ENCODE results near the gene NAGLU.

The NAGLU gene

DNA sequence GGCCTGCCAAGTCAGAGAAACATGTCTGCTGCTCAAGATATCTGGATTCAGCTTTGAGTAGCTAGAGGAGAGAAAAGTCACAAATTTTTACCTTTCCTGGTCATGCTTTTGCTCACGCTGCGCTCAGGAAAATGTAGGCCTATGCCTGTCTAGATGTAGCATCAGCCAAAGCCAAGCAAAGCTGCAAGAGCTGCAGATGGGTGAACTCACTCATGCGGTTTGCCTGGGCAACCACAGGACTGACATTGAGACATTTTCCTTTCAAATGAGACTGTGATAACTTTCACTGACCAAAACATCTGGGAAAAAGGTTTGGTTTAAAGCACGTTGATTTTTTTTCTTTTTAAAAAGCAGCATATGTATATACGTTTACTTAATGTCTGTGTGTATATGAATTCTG is 34.0 kb upstream of the NAGLU start:
- DNase-seq: no peak
- peaks cover 52% of the 10 kb centered on the region for H3K36me3 Mint-ChIP-seq (ENCODE audit: low read depth)
- H3K27ac Mint-ChIP-seq: no peak overlapping the region

GRCh38 chr17:42502926-42503325 is 33.1 kb upstream of the NAGLU start:
- DNase-seq: no peak
- H3K27ac Mint-ChIP-seq: no peak overlapping the region
- peaks cover 51% of the 10 kb centered on the region for H3K36me3 Mint-ChIP-seq (ENCODE audit: low read depth)
- no peaks in the 10 kb centered on the region for H3K27me3 Mint-ChIP-seq (ENCODE audit: low read depth, poor library complexity)
- H3K4me1 Mint-ChIP-seq: peaks cover 18% of the 10 kb centered on the region
- TF ChIP-seq, protein P1, sequence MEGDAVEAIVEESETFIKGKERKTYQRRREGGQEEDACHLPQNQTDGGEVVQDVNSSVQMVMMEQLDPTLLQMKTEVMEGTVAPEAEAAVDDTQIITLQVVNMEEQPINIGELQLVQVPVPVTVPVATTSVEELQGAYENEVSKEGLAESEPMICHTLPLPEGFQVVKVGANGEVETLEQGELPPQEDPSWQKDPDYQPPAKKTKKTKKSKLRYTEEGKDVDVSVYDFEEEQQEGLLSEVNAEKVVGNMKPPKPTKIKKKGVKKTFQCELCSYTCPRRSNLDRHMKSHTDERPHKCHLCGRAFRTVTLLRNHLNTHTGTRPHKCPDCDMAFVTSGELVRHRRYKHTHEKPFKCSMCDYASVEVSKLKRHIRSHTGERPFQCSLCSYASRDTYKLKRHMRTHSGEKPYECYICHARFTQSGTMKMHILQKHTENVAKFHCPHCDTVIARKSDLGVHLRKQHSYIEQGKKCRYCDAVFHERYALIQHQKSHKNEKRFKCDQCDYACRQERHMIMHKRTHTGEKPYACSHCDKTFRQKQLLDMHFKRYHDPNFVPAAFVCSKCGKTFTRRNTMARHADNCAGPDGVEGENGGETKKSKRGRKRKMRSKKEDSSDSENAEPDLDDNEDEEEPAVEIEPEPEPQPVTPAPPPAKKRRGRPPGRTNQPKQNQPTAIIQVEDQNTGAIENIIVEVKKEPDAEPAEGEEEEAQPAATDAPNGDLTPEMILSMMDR (IDR thresholded peaks at IDR 0.05): no peak
- H3K9me3 Mint-ChIP-seq: no peaks in the 10 kb centered on the region
- no peak overlapping the region for H3K4me3 Mint-ChIP-seq

More for the DNA sequence above, 34.0 kb upstream of the NAGLU start:
- no peak overlapping the region for H3K4me3 Mint-ChIP-seq
- TF ChIP-seq, protein P1 (IDR thresholded peaks at IDR 0.05): no peak
- no peaks in the 10 kb centered on the region for H3K9me3 Mint-ChIP-seq
- peaks cover 10% of the 10 kb centered on the region for H3K4me1 Mint-ChIP-seq
- H3K27me3 Mint-ChIP-seq (ENCODE audit: low read depth, poor library complexity): no peaks in the 10 kb centered on the region

GRCh38 chr17:42507671-42508070 is 28.4 kb upstream of the NAGLU start:
- TF ChIP-seq, protein P1 (IDR thresholded peaks at IDR 0.05): no peak
- Mint-ChIP-seq H3K27me3 (ENCODE audit: low read depth, poor library complexity) (peaks cover 7% of the 10 kb centered on the region), H3K27ac (peak overlapping the region; percentile 17), H3K9me3 (no peaks in the 10 kb centered on the region), H3K4me1 (peaks cover 20% of the 10 kb centered on the region), H3K4me3 (no peak overlapping the region), H3K36me3 (ENCODE audit: low read depth) (peaks cover 46% of the 10 kb centered on the region)
- no peak for DNase-seq

DNA sequence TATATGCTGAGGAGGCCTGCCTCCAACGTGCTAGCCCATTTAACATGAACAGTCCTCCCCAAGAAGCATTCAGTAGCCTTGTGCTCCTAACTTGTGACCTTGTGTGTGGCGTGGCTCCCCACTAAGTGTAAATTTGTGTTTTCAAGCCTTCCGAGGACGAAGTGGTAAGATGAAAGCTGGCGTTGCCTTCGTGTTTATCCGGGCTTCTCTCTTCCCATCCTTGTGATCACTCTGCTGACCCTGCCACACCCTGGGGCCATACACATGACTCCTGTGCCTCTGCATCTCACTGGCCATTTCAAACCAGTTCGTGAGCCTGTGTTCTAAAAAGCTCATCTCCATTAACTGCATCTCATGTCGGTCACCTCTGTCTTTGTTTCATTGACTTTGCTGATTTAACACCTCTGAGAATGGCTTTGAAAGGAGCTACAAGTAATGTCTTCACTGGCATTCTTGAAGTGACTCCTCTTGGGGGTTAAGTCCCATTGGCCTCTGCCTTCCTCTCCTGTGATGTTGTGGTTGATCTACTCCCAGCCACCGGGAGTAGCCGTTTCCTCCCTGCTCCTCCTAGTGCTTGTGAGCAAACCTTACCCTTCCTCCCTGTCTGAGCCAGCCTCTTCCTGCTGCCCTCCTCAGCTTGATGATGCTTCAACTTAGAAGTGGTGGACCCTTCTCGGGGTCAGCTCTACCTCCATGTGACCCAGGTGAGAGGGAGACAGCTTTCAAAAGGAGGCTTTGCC is 27.4 kb upstream of the NAGLU start:
- peak overlapping the region; percentile 89 for H3K27ac Mint-ChIP-seq
- H3K4me3 Mint-ChIP-seq: no peak overlapping the region
- TF ChIP-seq, protein P1 (IDR thresholded peaks at IDR 0.05): no peak
- peaks cover 44% of the 10 kb centered on the region for H3K36me3 Mint-ChIP-seq (ENCODE audit: low read depth)
- H3K27me3 Mint-ChIP-seq (ENCODE audit: low read depth, poor library complexity): peaks cover 7% of the 10 kb centered on the region
- peaks cover 20% of the 10 kb centered on the region for H3K4me1 Mint-ChIP-seq
- H3K9me3 Mint-ChIP-seq: no peaks in the 10 kb centered on the region
- no peak for DNase-seq

DNA sequence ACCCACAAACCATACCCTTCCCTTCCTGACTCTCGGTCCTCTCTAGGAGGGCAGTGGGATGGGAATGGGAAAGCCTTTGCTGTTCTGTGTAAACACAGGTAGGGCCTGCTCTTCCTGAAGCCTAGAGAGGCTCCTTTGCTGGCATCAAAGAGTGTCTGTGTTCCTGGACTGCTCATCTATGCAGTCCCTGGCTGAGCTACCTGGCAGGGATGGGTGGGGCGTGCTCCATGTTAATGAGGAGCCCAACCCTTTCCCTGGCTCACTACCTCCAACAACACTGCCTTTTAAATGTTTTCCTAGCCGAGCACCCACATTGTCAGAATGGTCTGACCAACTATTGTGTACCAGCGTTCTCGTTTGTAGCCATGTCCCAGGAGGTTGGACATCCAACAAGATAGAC is 26.6 kb upstream of the NAGLU start:
- Mint-ChIP-seq H3K4me1 (peaks cover 20% of the 10 kb centered on the region), H3K4me3 (no peak overlapping the region), H3K9me3 (no peaks in the 10 kb centered on the region)

More for the DNA sequence above, 26.6 kb upstream of the NAGLU start:
- TF ChIP-seq, protein P1 (IDR thresholded peaks at IDR 0.05): no peak
- Mint-ChIP-seq H3K36me3 (ENCODE audit: low read depth) (peaks cover 44% of the 10 kb centered on the region), H3K27me3 (ENCODE audit: low read depth, poor library complexity) (peaks cover 7% of the 10 kb centered on the region), H3K27ac (no peak overlapping the region)
- no peak for DNase-seq

Measured in nephron progenitor cell (in vitro differentiated cells).